HUES64 (cell line): ENCODE results near the gene CDH24.
A peak's percentile ranks its signal among the peaks of the same experiment; 100 is the strongest.
"Not testable (repeated sequence)": the region's sequence is repeated elsewhere in the genome, so short reads cannot be mapped to it uniquely, and the experiment has no call there.

Experiments
- H3K27ac ChIP-seq: 2 replicates; pipeline ENCODE4 v1.7.0; 2013; ENCODE audit warnings: low read depth, low read length, inconsistent platforms
- H3K27me3 ChIP-seq: 2 replicates; pipeline ENCODE4 v1.6.1; 2013; ENCODE audit warnings: mild to moderate bottlenecking, low read length; ENCODE audit not compliant: insufficient read depth
- H3K36me3 ChIP-seq: 2 replicates; pipeline ENCODE4 v1.6.1; 2013; ENCODE audit warnings: mild to moderate bottlenecking, low read length; ENCODE audit not compliant: insufficient read depth
- H3K4me1 ChIP-seq: 2 replicates; pipeline ENCODE4 v1.6.1; 2013; ENCODE audit warnings: mild to moderate bottlenecking, low read length, moderate library complexity; ENCODE audit not compliant: insufficient read depth
- H3K4me3 ChIP-seq: 2 replicates; pipeline ENCODE4 v1.5.1; 2013; ENCODE audit warnings: mild to moderate bottlenecking, low read length, moderate library complexity
- H3K9ac ChIP-seq: 2 replicates; pipeline ENCODE4 v1.6.1; 2013; ENCODE audit warnings: mild to moderate bottlenecking, low read depth, low read length
- H3K9me3 ChIP-seq: 2 replicates; pipeline ENCODE4 v1.6.1; 2013; ENCODE audit warnings: low read depth, low read length; ENCODE audit not compliant: insufficient read depth
- WGBS: fragments of 150-250, 120-280 bp; methylation state at CpG from one replicate; pipeline ENCODE4 v1.1.7; 2013; ENCODE audit warnings: missing lambda C conversion rate; 5-methylcytosine and 5-hydroxymethylcytosine counted together

Gene CDH24

DNA sequence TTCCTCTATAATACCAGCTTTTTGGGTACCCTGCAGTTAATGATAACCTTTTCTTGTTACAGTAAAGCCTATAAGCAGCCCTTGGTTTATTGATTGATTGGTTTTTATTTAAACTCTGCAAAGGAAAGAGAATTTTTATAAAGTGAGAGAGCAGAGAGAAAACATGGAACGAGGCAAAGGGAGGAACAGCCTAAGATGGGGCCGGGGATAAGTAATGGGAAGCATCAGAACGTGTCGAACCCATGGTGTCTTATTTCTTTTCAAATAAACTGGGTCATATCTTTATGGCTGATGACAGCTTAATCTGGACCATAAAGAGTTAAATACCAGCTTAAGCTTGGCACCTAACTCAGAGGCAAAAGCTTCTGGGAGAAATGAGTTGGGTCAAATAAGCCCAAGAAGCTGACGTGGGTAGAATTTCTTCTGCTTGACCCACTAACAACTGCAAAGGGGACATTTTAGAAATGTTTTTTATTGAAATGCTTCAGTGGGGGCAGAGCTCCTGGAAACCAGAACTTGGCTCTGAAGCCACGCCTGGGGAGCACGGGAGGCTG is 35.4 kb downstream of the CDH24 start:
- H3K4me3 ChIP-seq: no peak overlapping the region
- peaks cover 9% of the 10 kb centered on the region; the same call in 1 of the 2 replicates for H3K4me1 ChIP-seq
- H3K27ac ChIP-seq: no peak overlapping the region
- peaks cover 34% of the 10 kb centered on the region for H3K36me3 ChIP-seq
- H3K9me3 ChIP-seq: no peaks in the 10 kb centered on the region
- no peaks in the 10 kb centered on the region for H3K27me3 ChIP-seq
- 90% methylated on average over 7 of the region's 7 CpGs for WGBS
- H3K9ac ChIP-seq: no peak overlapping the region

DNA sequence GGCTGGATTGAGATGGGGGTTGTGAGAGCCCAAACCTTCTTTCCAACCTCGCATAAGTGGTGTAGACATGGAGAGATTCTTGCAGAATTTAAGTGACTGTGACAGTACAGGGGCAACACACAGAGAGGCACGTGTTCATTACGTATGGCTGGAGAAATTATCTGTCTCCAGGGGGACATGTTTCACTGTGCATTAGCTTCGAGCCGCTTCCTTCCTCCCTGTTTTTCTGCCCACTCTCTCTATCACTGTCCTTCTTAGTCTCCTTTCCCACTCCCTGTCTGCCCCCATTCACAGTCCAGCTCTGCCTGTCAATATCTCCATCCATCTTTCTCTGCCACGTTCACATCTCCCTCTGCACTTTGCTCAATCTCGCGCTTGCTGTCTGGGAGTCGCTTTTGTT is 35.9 kb downstream of the CDH24 start:
- H3K4me3 ChIP-seq: no peak overlapping the region
- H3K27me3 ChIP-seq: no peaks in the 10 kb centered on the region
- H3K9me3 ChIP-seq: no peaks in the 10 kb centered on the region
- H3K4me1 ChIP-seq: peaks cover 9% of the 10 kb centered on the region; the same call in 1 of the 2 replicates
- H3K9ac ChIP-seq: no peak overlapping the region
- WGBS: 93% methylated on average over 9 of the region's 9 CpGs
- H3K36me3 ChIP-seq: peaks cover 34% of the 10 kb centered on the region
- H3K27ac ChIP-seq: no peak overlapping the region

DNA sequence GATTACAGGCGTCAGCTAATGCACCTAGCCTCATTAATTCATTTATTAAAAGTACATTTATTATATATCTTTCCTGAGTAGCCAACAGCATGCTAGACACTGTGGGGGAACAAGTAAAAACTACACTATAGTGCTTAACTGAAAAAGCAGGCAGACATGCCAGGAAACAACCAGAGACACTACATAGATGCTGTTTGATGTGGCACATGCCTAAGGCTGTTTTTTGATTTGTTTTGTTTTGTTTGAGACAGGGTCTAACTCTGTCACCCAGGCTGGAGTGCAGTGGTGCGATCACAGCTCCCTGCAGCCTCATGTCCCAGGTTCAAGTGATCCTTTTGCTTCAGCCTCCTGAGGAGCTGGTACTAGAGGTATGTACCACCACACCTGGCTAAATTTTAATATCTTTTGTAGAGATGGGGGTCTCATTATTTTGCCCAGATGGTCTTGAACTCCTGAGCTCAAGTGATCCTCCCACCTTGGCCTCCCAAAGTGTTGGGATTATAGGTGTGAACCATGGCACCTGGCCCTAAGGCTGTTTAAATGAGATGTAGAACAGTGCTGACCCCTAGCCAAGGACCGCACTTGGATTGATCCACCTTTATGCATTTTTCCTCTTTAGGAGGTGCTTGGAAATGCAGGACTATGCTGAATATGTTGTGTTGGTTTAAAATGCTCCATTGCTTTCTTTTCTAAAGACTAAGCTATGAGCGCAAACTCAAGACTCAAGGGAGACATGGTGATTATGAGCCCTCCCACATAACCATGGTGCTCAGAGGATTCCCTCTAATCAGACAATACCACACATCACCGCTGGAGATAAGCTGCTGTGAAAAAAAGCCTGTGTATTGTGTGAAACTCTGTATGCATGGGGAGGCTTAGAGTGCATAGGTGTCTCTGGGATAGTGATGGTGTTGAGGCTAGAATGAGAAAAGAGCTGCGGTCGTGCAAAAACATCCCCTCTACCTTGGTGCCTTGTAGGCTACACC is 36.9 kb downstream of the CDH24 start:
- no peaks in the 10 kb centered on the region for H3K9me3 ChIP-seq
- WGBS: 94% methylated on average over 6 of the region's 7 CpGs
- no peak overlapping the region for H3K4me3 ChIP-seq
- peaks cover 3% of the 10 kb centered on the region; the same call in 1 of the 2 replicates for H3K4me1 ChIP-seq
- H3K9ac ChIP-seq: no peak overlapping the region
- no peak overlapping the region for H3K27ac ChIP-seq
- H3K27me3 ChIP-seq: no peaks in the 10 kb centered on the region
- peaks cover 25% of the 10 kb centered on the region for H3K36me3 ChIP-seq

DNA sequence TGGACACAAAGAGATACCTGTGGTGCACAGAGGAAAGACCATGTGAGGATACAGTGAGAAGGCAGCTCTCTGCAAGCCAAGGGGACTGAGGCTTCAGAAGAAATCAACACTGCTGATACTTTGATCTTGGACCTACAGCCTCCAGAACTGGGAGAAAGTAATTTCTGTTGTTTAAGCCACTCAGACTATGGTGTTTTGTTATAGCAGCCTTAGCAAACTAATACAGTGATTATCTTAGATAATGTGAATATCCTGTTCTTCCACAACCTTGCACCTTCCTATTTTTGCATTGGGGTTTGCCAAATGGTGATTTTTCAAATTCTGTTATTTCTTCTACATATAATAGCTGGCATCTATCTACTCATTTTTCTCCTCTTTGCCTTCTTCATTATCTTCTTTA is 39.2 kb downstream of the CDH24 start:
- no peak overlapping the region for H3K27ac ChIP-seq
- H3K9me3 ChIP-seq: no peaks in the 10 kb centered on the region
- H3K36me3 ChIP-seq: peaks cover 8% of the 10 kb centered on the region; the same call in 1 of the 2 replicates
- no peaks in the 10 kb centered on the region for H3K27me3 ChIP-seq
- no peak overlapping the region for H3K9ac ChIP-seq
- no peaks in the 10 kb centered on the region for H3K4me1 ChIP-seq
- no peak overlapping the region for H3K4me3 ChIP-seq

DNA sequence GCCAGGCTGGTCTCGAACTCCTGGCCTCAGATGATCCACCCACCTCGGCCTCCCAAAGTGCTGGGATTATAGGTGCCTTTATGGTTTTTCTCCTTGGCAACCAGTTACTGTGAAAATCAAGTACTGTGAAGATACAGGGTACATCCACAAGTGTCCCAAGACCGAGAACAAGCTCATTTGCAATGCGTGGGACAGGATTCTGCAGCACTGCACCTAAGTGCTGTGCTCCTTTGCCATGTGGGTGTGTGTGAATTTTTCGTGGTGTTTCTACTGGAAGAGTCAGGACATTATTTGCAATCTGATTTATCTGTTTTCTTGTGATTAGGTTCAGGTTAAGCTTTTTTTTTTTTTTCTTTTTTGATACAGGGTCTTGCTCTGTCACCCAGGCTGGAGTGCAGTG is 40.2 kb downstream of the CDH24 start:
- H3K4me3 ChIP-seq: no peak overlapping the region
- no peak overlapping the region for H3K9ac ChIP-seq
- no peaks in the 10 kb centered on the region for H3K4me1 ChIP-seq
- H3K9me3 ChIP-seq: no peaks in the 10 kb centered on the region
- 89% methylated on average over 5 of the region's 5 CpGs for WGBS
- H3K36me3 ChIP-seq: peaks cover 4% of the 10 kb centered on the region; the same call in 1 of the 2 replicates
- H3K27me3 ChIP-seq: no peaks in the 10 kb centered on the region
- H3K27ac ChIP-seq: no peak overlapping the region

DNA sequence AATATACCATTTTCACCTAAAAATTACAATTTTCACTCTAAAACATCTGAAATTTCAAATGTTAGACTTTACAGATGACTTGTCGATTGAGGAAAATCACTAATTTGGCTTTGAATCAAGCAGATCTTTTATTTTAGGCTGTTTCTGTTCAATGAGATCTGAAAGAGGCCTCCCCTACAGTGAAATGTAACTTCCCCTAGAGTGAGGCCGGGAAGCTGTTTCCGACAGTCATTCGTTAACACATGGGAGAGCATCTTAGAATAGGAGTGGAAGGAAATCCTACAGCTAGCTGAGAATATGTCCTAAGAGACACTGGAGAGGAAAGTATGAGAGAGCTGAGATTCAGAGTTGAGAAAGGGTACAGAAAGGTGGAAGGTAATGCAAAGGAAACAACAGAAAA is 41.7 kb downstream of the CDH24 start:
- no peak overlapping the region for H3K27ac ChIP-seq
- no peak overlapping the region for H3K9ac ChIP-seq
- H3K27me3 ChIP-seq: no peaks in the 10 kb centered on the region
- no peaks in the 10 kb centered on the region for H3K36me3 ChIP-seq
- H3K9me3 ChIP-seq: no peaks in the 10 kb centered on the region
- 82% methylated on average over 4 of the region's 4 CpGs for WGBS
- no peak overlapping the region for H3K4me3 ChIP-seq
- H3K4me1 ChIP-seq: no peaks in the 10 kb centered on the region

DNA sequence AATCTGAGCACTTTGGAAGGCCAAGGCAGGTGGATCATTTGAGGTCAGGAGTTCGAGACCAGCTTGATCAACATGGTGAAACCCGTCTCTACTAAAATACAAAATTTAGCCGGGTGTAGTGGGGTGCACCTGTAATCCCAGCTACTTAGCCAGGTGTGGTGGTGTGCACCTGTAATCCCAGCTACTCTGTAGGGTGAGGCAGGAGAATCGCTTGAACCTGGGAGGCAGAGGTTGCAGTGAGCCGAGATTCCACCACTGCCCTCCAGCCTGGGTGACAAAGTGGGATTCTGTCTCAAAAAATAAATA is 43.6 kb downstream of the CDH24 start:
- H3K9ac ChIP-seq, H3K4me3 ChIP-seq, H3K27me3 ChIP-seq, H3K9me3 ChIP-seq, H3K27ac ChIP-seq, H3K36me3 ChIP-seq: not testable (repeated sequence)
- H3K4me1 ChIP-seq: peaks cover 11% of the 10 kb centered on the region
- WGBS: 92% methylated on average over 5 of the region's 5 CpGs

DNA sequence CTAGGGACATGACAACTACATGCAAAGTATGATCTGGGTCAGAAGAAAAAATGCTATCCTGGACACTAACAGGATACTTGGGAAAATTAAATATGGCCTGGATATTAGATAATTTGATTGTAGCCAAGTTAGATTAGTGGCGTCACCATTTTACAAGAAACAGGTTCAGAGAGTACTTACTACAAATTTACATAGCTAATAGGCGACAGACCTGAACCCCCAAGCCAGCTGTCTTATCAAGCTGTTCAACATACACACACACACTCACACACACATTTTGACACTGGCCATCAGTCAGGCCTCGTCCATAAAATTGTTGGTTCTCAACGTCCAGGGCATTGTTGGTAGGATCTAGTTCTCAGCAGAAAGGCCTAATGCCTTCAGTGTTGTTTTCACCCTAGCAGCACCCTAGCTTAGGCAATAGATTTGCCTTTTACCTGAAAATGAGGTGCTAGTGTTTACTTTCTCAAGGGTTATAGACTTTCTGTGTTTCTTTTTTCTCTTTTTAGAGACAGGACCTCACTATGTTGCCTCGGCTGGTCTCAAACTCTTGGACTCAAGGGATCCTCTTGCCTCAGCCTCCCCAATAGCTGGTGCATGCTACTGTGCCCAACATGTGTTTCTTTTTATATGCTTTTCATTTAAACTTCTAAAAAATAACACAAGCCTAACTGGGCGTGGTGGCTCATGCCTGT is 44.1 kb downstream of the CDH24 start:
- Histone ChIP-seq H3K4me3 (no peak overlapping the region), H3K36me3 (no peaks in the 10 kb centered on the region), H3K27me3 (no peaks in the 10 kb centered on the region), H3K9me3 (no peaks in the 10 kb centered on the region), H3K27ac (no peak overlapping the region), H3K4me1 (peaks cover 11% of the 10 kb centered on the region), H3K9ac (no peak overlapping the region)
- WGBS: 87% methylated on average over 6 of the region's 6 CpGs

DNA sequence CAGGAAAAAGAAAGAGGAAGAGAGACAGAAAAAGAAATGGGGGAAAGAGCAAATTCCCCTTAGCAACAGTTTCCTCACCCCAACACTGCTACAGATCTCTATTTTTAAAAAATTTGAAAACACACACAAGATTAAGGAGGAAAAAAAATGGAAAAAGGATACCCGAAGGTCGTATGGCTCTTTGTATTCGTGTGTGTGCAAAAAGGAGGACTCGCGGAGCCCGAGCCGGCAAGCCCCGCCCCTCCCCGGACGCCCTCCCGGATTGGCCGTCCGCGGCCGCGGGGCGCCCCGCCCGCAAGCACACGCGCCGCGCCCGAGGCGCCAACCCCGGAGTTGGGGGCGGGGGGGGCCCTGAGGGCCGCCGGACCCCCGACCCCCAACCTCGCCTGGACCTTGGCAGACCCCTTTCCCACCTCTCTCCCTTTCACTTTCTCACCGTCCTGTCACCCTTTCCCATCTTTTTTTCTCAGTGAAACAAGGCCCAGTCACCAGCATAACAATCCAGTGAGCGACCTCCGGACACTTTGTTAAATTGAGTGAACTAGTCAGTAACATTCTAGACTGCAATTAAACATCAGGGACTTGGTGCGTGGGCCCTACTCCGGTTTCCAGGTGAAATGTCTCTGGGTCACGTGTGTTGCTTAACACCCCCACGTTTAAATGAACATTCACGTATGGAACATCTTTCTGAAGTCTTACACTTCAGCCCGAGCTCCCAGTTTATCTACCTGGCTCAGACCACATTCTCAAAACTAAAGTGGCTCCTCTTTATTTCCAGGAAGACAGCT is 47.2 kb downstream of the CDH24 start, which contains the start of gene C14orf93:
Gene C14orf93 (minus strand): TSS at position 205 of the 788 bp plus-strand sequence. CDS start 11,120 bp downstream, outside the sequence.
- 0 out of 2 replicates have a peak within 1 kb of the TSS, but pooled peaks have one; percentile 3 for H3K27ac ChIP-seq
- peak within 1 kb of the TSS; percentile 59 for H3K4me3 ChIP-seq
- H3K4me1 ChIP-seq: peaks cover 21% of the 10 kb centered on the region
- H3K36me3 ChIP-seq: no peaks in the 10 kb centered on the region
- WGBS: 7% methylated on average over 40 of the region's 40 CpGs
- H3K27me3 ChIP-seq: no peaks in the 10 kb centered on the region
- H3K9ac ChIP-seq: peak within 1 kb of the TSS; percentile 62
- no peaks in the 10 kb centered on the region for H3K9me3 ChIP-seq

DNA sequence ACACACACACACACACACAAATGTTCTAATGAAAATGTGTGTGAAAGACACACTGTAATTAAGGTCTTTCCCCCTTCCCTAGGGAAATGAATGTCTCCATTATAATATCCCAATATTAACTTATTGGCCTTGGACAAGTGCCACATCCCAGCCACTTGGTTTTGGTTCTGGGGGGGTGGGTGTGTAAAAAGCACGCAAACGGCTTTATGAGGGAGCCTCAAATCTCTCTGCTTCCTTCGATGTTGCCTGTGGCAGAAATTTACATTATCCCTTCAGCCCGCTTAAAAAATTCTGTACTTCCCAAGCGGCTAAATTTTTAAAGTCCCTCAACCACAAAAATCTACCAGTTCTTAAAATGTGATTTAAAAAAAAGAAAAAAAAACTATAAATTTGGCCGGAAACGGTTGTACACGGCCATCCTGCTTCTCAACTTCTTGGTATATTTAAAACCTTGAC is 47.8 kb downstream of the CDH24 start:
- Histone ChIP-seq H3K27me3 (no peaks in the 10 kb centered on the region), H3K27ac (no peak overlapping the region), H3K4me1 (peaks cover 21% of the 10 kb centered on the region), H3K9me3 (no peaks in the 10 kb centered on the region), H3K4me3 (peak overlapping the region; percentile 59), H3K9ac (peak overlapping the region; percentile 62; the same call in 1 of the 2 replicates), H3K36me3 (no peaks in the 10 kb centered on the region)
- WGBS: 60% methylated on average over 8 of the region's 8 CpGs
